ENCODE measurements around the gene RBMS1.

GRCh38 chr2:160281213-160281612 is 212.4 kb downstream of the RBMS1 start:
- TF ChIP-seq POLR2A (IDR thresholded peaks at IDR 0.05) (no peak), POLR2AphosphoS5 (IDR thresholded peaks at IDR 0.05) (no peak), CTCF (IDR thresholded peaks at IDR 0.05) (no peak)

Data from breast epithelium (tissue), 3 donors.